Heart right ventricle (tissue), 16 donors: ENCODE results near the gene C5orf46. TPM values are rescaled to one million over a fixed set of nuclear protein-coding genes. Genes with fewer than 3 reads are reported as not detected.
A peak's percentile ranks its signal among the peaks of the same experiment; 100 is the strongest.

Source experiments
- ATAC-seq, 8 donors: fragments of 200-7000 bp; cut with Tn5 transposase; one replicate each; pipeline ENCODE4 v1.9.1; 2020; ENCODE audit warnings: mild to moderate bottlenecking in 8 of 8, moderate library complexity in 8 of 8, moderate number of reproducible peaks in 1 of 8
- DNase-seq, 2 donors: peaks; one replicate each; pipeline ENCODE4 v3.0.0-alpha.2; 2020
- H3K27ac ChIP-seq, 10 donors: fragments of 200-600 bp; sonication (generic) in 2 of 10; one replicate each; pipeline versions ENCODE4 v1.5.0 to v1.8.0; 2020 to 2022; ENCODE audit warnings: mild to moderate bottlenecking in 3 of 10
- H3K27me3 ChIP-seq, 7 donors: fragments of 200-600 bp; one replicate each; pipeline ENCODE4 v1.8.0; 2021 to 2022; ENCODE audit warnings: mild to moderate bottlenecking in 2 of 7
- H3K36me3 ChIP-seq, 9 donors: fragments of 200-600 bp; sonication (generic) in 1 of 9; one replicate each; pipeline versions ENCODE4 v1.5.0 to v1.8.0; 2020 to 2022; ENCODE audit warnings: mild to moderate bottlenecking in 2 of 9
- H3K4me1 ChIP-seq, 9 donors: fragments of 200-600 bp; sonication (generic) in 1 of 9; one replicate each; pipeline versions ENCODE4 v1.5.0 to v1.8.0; 2020 to 2022; ENCODE audit warnings: mild to moderate bottlenecking in 4 of 9
- H3K4me3 ChIP-seq, 10 donors: fragments of 200-600 bp; sonication (generic) in 2 of 10; one replicate each; pipeline versions ENCODE4 v1.5.0 to v1.8.0; 2020 to 2022; ENCODE audit warnings: mild to moderate bottlenecking in 7 of 10, moderate library complexity in 2 of 10
- H3K9me3 ChIP-seq, 11 donors: fragments of 200-600 bp in 10 of 11; sonication (generic) in 2 of 11; one replicate each; pipeline versions ENCODE4 v1.5.0 to v1.8.0; 2013 to 2022; ENCODE audit warnings: mild to moderate bottlenecking in 2 of 11, control low read depth in 1 of 11, moderate library complexity in 1 of 11
- CTCF ChIP-seq, 9 donors: fragments of 200-600 bp; sonication (generic) in 2 of 9; IDR thresholded peaks; one replicate each; pipeline versions ENCODE4 v1.5.0 to v1.8.0; 2021 to 2022; ENCODE audit warnings: antibody characterized with exemption in 9 of 9, mild to moderate bottlenecking in 5 of 9, moderate library complexity in 1 of 9
- WGBS, 2 donors: extraction: QIAGEN DNeasy Blood & Tissue Kit; methylation state at CpG; one replicate each; pipeline ENCODE4 v1.1.7; 2013; ENCODE audit warnings: inconsistent platforms in 1 of 2; 5-methylcytosine and 5-hydroxymethylcytosine counted together
- intact Hi-C, 10 donors: fragments of 100-400 bp; cut with DNase I; formaldehyde crosslinking; loops; one replicate each; pipeline versions ENCODE4 v1.11.1 to v1.14.2; 2022
- polyA plus RNA-seq, 2 donors: library from polyadenylated mRNA; stranded (reverse); fragments of 200-250 nt; gene quantifications; one replicate each; pipeline ENCODE4 v1.2.3, GENCODE V29; 2013
- total RNA-seq, 10 donors: library from RNA; stranded (reverse); fragmentation: NEBNext Ultra II Directional in 3 of 10; extraction: Animal tissue kit (Norgen Biotek cat#: 25700) in 3 of 10; gene quantifications; one replicate each; pipeline versions ENCODE4 v1.2.1 to v1.2.4, GENCODE V29; 2021 to 2023
- donor health status: Arrhythmogenic right ventricular cardiomyopathy.
- donor health status: ischemic (EF 13 %, LVEDD 7.1; RV severe dilation, severe dysfunction).
- donor health status: healthy with polysubstance abuse.
- donor health status: DM: no; HTN: yes; CAD: no.
- donor health status: DM: no; HTN: no; CAD: no.
- donor health status: ischemic (EF 25% LVEDD 6.9; RV normal size, moderate dysfunction).
- donor health status: ischemic (EF 25% LVEDD 5.7; RV mildly dilated, moderate dysfunction).
- donor health status: healthy.
- donor health status: DM: yes; HTN: yes; CAD: no.
- donor health status: Ischemic cardiomyopathy.
- donor health status: ischemic (EF 35%, LVEDD 5.7; RV mildly dilated, moderate dysfunction).
- donor health status: nonischemic (EF 11% LVEDD 7.7; RV severe dilation, severe dysfunction).
- donor health status: DM: yes; HTN: yes; CAD: no.
- donor health status: PGD.
- donor health status: ischemic (EF 29% LVEDD 5.4; RV normal size, mild dysfunction).
- donor health status: nonischemic (EF 23%, LVEDD 6.1; RV moderate dilation, normal function).

Gene C5orf46
- total and polyA plus RNA-seq, 12 donors, result 2.3 to 20.6 (median 5.0) TPM; not detected in 1

- H3K4me3 ChIP-seq, result no peak overlapping the region
- WGBS, 2 donors, result 86 to 87% methylated on average over 3 of the region's 3 CpGs
- ATAC-seq, result no peak
Measured at GRCh38 chr5:147859962-147860640, 46.2 kb downstream of the C5orf46 start.

GRCh38 chr5:147858565-147858964, 47.8 kb downstream of the C5orf46 start:
- no peak overlapping the region for H3K4me3 ChIP-seq
- intact Hi-C loops, result loop anchor here in 6 of 10 donors (2.0 to 10.0 kb wide), 5 partner anchors 74 to 256 kb away; no protein-coding TSS in a partner anchor
- H3K27ac ChIP-seq, result no peak overlapping the region
- no peaks in the 10 kb centered on the region for H3K9me3 ChIP-seq
- no peaks in the 10 kb centered on the region for H3K36me3 ChIP-seq
- TF ChIP-seq CTCF (IDR thresholded peaks at IDR 0.05), result no peak
- H3K27me3 ChIP-seq, result no peaks in the 10 kb centered on the region
- H3K4me1 ChIP-seq, result no peaks in the 10 kb centered on the region
- DNase-seq (no peak), ATAC-seq (no peak)
- WGBS, 2 donors, result 67 to 89% methylated on average over 1 of the region's 1 CpG

More at GRCh38 chr5:147859962-147860640, 46.2 kb downstream of the C5orf46 start:
- no peak for TF ChIP-seq CTCF (IDR thresholded peaks at IDR 0.05)
- no peak for DNase-seq
- H3K36me3 ChIP-seq, result no peaks in the 10 kb centered on the region
- H3K27ac ChIP-seq, result no peak overlapping the region
- intact Hi-C loops, result loop anchor here in 6 of 10 donors (2.0 to 10.0 kb wide), 5 partner anchors 72 to 255 kb away; no protein-coding TSS in a partner anchor
- H3K4me1 ChIP-seq, result no peaks in the 10 kb centered on the region
- H3K9me3 ChIP-seq, result no peaks in the 10 kb centered on the region
- H3K27me3 ChIP-seq, result no peaks in the 10 kb centered on the region

- Histone ChIP-seq H3K27me3 (no peaks in the 10 kb centered on the region), H3K4me3 (no peak overlapping the region), H3K27ac (no peak overlapping the region), H3K9me3 (no peaks in the 10 kb centered on the region), H3K36me3 (no peaks in the 10 kb centered on the region), H3K4me1 (no peaks in the 10 kb centered on the region)
- 2% methylated on average over 2 of the region's 2 CpGs for WGBS, 2 donors
- peak; percentile 67 to 90 (median 82) for TF ChIP-seq CTCF (IDR thresholded peaks at IDR 0.05)
- intact Hi-C loops, result loop anchor here in 8 of 10 donors (1.0 to 10.0 kb wide), 6 partner anchors 75 to 257 kb away; no protein-coding TSS in a partner anchor
- ATAC-seq, result peak in 3 of 8 donors; percentile 46 to 51 (median 46)
- peak in 1 of 2 donors; percentile 42 for DNase-seq
Measured at GRCh38 chr5:147857302-147858129, 48.8 kb downstream of the C5orf46 start.

GRCh38 chr5:147856801-147857200, 49.5 kb downstream of the C5orf46 start:
- no peak overlapping the region for H3K4me3 ChIP-seq
- H3K4me1 ChIP-seq, result no peaks in the 10 kb centered on the region
- ATAC-seq, result no peak
- H3K27ac ChIP-seq, result no peak overlapping the region
- no peaks in the 10 kb centered on the region for H3K27me3 ChIP-seq
- no peak for DNase-seq
- no peaks in the 10 kb centered on the region for H3K36me3 ChIP-seq
- TF ChIP-seq CTCF (IDR thresholded peaks at IDR 0.05), result no peak
- no peaks in the 10 kb centered on the region for H3K9me3 ChIP-seq
- intact Hi-C loops, result loop anchor here in 6 of 10 donors (1.0 to 10.0 kb wide), 5 partner anchors 76 to 258 kb away; no protein-coding TSS in a partner anchor
